Measurements from ENCODE around the gene KL.

Gene KL

DNA sequence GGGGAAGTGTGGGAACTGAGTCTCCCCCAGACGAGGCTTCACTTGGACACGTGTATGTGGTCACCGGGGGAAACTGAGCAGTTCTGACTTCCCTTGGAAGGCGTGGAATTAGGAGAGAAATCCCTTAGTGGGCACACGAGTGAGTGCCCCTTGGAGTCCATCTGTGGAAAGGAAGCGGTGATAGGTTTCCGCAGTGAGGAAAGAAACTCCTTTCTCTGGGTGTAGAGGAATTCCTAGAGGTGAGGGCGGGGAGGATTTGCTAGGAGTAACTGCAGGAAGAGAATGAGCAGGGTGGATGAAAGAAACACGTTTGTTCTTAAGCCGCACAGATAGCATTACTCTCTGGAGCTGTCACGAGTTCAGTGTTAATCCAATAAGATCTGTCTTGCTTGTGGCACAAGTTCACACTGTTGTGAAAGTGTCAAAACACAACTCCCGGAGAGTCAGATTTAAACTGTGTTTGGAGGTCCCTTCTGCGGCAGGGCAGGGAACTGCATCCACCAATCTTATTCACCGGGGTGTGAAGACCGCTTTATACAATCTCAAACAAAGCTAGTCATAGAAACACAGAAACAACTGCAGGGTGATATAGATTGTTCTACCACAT is 1.2 kb downstream of the KL start:
- Histone ChIP-seq H3K4me3 (replicated peaks; ENCODE audit: insufficient read depth, low read length) (peak overlapping the region; percentile 46), H3K27me3 (ENCODE audit: insufficient read depth, poor library complexity, severe bottlenecking) (peaks cover 35% of the 10 kb centered on the region), H3K27ac (replicated peaks) (no peak overlapping the region)
- TF ChIP-seq SPI1 (IDR thresholded peaks at IDR 0.05; ENCODE audit: borderline replicate concordance, low read depth) (peak; percentile 7; the same call in 1 of the 2 replicates), GABPA (IDR thresholded peaks at IDR 0.05; ENCODE audit: low read depth) (no peak), POLR2AphosphoS5 (IDR thresholded peaks at IDR 0.05; ENCODE audit: low read depth) (no peak)
- TF ChIP-seq, protein P1, sequence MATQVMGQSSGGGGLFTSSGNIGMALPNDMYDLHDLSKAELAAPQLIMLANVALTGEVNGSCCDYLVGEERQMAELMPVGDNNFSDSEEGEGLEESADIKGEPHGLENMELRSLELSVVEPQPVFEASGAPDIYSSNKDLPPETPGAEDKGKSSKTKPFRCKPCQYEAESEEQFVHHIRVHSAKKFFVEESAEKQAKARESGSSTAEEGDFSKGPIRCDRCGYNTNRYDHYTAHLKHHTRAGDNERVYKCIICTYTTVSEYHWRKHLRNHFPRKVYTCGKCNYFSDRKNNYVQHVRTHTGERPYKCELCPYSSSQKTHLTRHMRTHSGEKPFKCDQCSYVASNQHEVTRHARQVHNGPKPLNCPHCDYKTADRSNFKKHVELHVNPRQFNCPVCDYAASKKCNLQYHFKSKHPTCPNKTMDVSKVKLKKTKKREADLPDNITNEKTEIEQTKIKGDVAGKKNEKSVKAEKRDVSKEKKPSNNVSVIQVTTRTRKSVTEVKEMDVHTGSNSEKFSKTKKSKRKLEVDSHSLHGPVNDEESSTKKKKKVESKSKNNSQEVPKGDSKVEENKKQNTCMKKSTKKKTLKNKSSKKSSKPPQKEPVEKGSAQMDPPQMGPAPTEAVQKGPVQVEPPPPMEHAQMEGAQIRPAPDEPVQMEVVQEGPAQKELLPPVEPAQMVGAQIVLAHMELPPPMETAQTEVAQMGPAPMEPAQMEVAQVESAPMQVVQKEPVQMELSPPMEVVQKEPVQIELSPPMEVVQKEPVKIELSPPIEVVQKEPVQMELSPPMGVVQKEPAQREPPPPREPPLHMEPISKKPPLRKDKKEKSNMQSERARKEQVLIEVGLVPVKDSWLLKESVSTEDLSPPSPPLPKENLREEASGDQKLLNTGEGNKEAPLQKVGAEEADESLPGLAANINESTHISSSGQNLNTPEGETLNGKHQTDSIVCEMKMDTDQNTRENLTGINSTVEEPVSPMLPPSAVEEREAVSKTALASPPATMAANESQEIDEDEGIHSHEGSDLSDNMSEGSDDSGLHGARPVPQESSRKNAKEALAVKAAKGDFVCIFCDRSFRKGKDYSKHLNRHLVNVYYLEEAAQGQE (IDR thresholded peaks at IDR 0.05; ENCODE audit: insufficient replicate concordance, low read depth), result no peak
- TF ChIP-seq, protein P2, sequence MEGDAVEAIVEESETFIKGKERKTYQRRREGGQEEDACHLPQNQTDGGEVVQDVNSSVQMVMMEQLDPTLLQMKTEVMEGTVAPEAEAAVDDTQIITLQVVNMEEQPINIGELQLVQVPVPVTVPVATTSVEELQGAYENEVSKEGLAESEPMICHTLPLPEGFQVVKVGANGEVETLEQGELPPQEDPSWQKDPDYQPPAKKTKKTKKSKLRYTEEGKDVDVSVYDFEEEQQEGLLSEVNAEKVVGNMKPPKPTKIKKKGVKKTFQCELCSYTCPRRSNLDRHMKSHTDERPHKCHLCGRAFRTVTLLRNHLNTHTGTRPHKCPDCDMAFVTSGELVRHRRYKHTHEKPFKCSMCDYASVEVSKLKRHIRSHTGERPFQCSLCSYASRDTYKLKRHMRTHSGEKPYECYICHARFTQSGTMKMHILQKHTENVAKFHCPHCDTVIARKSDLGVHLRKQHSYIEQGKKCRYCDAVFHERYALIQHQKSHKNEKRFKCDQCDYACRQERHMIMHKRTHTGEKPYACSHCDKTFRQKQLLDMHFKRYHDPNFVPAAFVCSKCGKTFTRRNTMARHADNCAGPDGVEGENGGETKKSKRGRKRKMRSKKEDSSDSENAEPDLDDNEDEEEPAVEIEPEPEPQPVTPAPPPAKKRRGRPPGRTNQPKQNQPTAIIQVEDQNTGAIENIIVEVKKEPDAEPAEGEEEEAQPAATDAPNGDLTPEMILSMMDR (IDR thresholded peaks at IDR 0.05; ENCODE audit: insufficient read depth, low read length), result peak; percentile 71
- DNase-seq (ENCODE audit: low read depth in 1 of 2, low spot score in 1 of 2), result peak; percentile 53 to 88

DNA sequence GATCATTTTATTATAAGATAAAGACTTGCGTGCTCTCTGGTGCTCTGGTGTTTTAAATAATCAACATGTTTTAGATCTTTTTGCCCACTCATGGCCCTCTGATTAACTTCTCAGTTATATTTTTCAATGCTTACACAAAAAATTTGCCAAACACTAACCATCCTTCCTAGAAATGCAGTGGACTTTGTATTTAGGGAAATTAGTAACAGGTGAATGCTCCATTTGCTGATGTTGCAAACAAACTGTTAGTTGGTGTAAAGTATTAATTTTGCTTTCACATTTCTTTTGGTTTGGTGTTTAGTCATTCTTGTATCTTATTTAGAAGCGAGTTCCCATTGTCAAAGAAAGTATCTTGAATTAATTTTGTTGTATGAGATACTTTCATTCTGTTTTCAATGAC is 2.7 kb downstream of the KL start:
- H3K27me3 ChIP-seq (ENCODE audit: insufficient read depth, poor library complexity, severe bottlenecking), result peaks cover 31% of the 10 kb centered on the region
- no peak for DNase-seq (ENCODE audit: low read depth in 1 of 2, low spot score in 1 of 2)
- TF ChIP-seq SPI1 (IDR thresholded peaks at IDR 0.05; ENCODE audit: borderline replicate concordance, low read depth) (no peak), GABPA (IDR thresholded peaks at IDR 0.05; ENCODE audit: low read depth) (no peak), POLR2AphosphoS5 (IDR thresholded peaks at IDR 0.05; ENCODE audit: low read depth) (no peak)
- TF ChIP-seq, protein P1 (IDR thresholded peaks at IDR 0.05; ENCODE audit: insufficient replicate concordance, low read depth), result no peak
- TF ChIP-seq, protein P2 (IDR thresholded peaks at IDR 0.05; ENCODE audit: insufficient read depth, low read length), result no peak

DNA sequence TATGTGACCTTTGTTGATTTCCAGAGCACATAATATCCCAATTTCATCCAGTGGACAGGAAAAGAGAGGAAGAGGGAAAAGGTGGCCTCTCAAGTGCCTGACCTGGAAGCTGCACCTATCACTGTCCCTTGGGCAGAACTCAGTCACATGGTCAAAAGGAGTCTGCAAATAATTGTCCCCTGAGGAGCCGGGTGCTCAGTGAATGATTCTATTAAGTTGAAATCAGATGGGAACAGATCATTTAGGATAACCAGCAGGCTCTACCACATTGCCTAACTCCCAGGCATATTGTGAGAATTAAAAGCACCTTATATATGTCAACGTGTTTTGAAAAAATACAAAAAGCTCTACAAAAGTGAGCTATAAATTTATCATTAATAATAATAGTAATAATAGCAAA is 6.8 kb downstream of the KL start:
- H3K27ac ChIP-seq (replicated peaks), result no peak overlapping the region
- no peak for TF ChIP-seq POLR2AphosphoS5 (IDR thresholded peaks at IDR 0.05; ENCODE audit: low read depth)
- TF ChIP-seq, protein P2 (IDR thresholded peaks at IDR 0.05; ENCODE audit: insufficient read depth, low read length), result no peak
- TF ChIP-seq SPI1 (IDR thresholded peaks at IDR 0.05; ENCODE audit: borderline replicate concordance, low read depth), result no peak
- H3K4me3 ChIP-seq (replicated peaks; ENCODE audit: insufficient read depth, low read length), result no peak overlapping the region
- DNase-seq (ENCODE audit: low read depth in 1 of 2, low spot score in 1 of 2), result no peak
- peaks cover 7% of the 10 kb centered on the region for H3K27me3 ChIP-seq (ENCODE audit: insufficient read depth, poor library complexity, severe bottlenecking)

More for the DNA sequence above, 2.7 kb downstream of the KL start:
- Histone ChIP-seq H3K4me3 (replicated peaks; ENCODE audit: insufficient read depth, low read length) (no peak overlapping the region), H3K27ac (replicated peaks) (no peak overlapping the region)

Data from HL-60 (cell line).